GM19397 (cell line): ENCODE results near the gene ADGRB3.

Source experiments
- ATAC-seq: cut with Tn5 transposase; IDR thresholded peaks from one replicate; pipeline ENCODE4 v1.9.1; 2021; ENCODE audit warnings: mild to moderate bottlenecking, moderate library complexity; ENCODE audit not compliant: unreplicated experiment

Gene ADGRB3

DNA sequence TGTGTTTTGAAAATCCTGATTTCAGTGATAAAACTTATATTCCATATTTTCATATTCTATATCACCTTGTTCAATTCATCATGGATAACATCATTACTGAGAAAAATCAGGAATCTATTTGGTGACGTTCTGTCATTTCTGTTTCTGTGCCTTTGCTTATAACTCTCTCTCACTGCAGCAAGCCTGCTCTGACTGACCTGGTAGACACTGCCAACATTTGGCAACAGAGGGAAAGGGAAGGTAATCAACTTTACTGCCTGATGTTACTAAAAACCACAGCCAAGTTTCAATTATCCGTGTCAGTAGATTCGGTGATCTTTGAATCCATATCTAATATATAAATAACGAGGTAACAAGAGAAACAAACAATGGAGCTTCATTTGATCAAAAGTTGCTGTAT lies 659.8 kb downstream of the ADGRB3 start:
- no peak for ATAC-seq

- no peak for ATAC-seq
Observed at GRCh38 chr6:69303382-69303781, 668.3 kb downstream of the ADGRB3 start.

- no peak for ATAC-seq
Observed at GRCh38 chr6:69305456-69305855, 670.4 kb downstream of the ADGRB3 start.

DNA sequence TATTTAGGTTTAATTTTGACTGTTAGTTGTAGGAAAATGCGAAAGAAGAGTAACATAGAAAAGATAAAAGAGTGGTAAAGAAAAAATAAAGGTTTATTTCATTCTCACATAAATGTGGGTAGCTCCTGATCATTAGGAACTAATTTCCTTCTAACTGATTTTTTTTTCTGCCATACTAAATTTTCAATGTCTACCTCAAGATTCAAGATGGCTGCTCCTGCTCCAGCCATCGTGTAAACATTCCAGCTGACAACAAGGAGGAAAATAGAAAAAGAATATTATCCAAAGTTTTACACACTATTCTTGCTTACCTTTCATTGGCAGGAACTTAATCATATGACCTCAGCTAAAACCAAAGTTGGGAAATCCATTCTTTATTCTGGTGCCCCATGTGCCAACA lies 673.5 kb downstream of the ADGRB3 start:
- no peak for ATAC-seq

GRCh38 chr6:69311888-69312287 lies 676.8 kb downstream of the ADGRB3 start:
- ATAC-seq = no peak

DNA sequence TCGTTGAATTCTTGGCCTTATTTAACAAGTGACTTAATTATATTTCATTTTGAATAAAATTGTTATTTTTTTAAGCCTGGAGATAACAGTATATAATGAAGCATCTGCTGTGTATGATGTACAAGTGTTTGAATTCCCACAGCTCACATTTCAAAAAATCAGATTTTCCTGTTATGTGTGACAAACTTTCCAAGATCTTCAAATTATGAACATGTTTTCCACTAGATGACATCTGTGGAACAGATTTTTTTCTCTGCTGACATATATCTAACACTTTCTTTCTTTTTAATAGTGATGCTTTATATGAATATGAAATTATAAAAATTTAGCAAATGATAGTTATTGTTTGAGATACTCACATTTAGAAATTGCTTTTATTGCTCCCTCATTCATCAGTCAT lies 678.9 kb downstream of the ADGRB3 start:
- no peak for ATAC-seq

- no peak for ATAC-seq
Observed at GRCh38 chr6:69314531-69314930, 679.4 kb downstream of the ADGRB3 start.

DNA sequence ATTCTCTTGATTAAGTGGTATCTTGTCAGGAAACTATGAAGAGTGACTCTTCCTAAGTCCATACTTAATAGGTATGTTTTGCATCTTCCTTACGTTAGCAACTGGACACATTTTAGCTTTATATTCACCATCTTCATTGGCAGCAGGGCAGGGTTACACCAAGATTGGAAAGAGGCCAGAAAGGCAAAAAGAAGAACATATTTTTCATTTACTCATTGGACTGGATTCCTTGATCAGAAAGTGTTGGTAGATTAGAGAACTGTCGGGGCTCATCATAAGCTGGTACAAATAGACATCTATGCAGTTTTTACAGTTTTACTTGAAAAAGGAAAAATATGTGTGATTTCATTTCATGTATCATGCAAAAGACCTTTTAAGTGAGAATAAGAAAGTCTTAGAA lies 696.8 kb downstream of the ADGRB3 start:
- ATAC-seq = no peak

DNA sequence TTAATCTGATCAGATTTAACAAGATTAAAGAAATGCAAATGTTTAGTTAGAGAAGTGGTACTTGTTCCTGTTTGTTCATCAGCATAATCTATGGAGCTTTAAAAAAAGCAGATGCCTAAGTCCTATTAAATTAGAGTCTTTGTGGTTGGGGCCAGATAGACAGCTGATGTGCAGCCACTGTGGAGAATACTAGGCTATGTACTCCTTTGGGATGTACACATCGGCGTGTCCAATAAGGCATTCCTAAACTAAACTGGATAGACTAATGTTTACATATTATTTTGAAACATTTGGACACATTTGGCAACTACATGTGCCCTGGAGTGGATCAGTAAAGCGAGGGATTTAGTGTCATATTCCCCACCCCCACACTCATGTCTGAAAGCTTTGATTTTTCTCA lies 702.2 kb downstream of the ADGRB3 start:
- ATAC-seq = no peak

DNA sequence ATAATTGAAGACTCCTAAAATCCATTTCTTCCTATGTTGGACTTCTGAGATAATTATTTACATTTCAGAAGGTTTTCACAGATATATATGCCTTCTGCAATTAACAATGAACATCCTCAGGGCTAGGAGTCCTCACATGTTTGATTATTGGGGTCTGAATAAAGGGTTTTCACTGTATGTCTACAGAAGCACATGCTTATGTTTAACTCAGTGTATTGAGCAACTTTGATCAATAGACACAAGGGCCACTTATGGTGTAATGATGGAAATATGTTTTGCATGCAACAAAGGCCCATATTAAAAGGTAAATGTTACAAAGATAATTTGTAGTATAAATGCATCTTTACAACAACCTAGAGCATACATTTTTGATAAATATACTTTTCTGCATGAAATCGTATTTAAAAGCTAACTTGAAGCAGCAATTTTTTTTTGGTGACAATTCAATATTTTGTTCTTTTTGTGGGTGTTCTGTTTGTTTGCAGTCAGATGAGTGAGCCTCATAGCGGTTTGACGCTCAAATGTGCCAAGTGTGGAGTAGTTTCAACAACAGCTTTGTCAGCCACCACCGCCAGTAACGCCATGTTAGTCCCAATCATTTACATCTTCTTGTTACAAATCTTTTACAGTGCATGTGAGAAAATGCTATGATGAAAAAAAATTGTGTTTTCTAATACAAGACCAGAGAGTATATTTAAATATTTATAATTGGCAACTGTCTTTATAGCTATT lies 703.5 kb downstream of the ADGRB3 start:
- ATAC-seq = no peak

GRCh38 chr6:69339163-69339550 lies 704.1 kb downstream of the ADGRB3 start:
- ATAC-seq = no peak

- no peak for ATAC-seq
Observed at GRCh38 chr6:69340196-69340595, 705.1 kb downstream of the ADGRB3 start.

- no peak for ATAC-seq
Observed at GRCh38 chr6:69343851-69344250, 708.8 kb downstream of the ADGRB3 start.

GRCh38 chr6:69349771-69350170 lies 714.7 kb downstream of the ADGRB3 start:
- no peak for ATAC-seq

GRCh38 chr6:69362209-69362608 lies 727.1 kb downstream of the ADGRB3 start:
- no peak for ATAC-seq

DNA sequence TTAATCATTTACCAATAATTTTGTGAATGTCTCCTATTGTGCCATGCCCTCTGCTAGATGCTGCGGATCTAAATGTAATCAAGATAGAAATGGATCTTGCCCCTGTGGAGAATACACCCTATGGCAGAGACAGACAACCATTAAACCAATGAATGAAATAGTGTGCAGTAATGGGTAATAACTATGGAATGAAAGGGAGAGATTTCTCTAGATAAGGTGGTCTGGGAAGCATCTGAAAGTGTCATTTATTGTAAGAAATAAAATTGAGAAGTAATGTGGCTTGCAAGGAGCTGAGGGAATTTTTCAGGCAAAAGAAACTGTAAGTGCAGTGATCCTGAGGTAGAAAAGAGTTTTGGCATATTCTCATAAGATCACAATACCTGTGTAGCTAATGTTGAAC lies 731.7 kb downstream of the ADGRB3 start:
- ATAC-seq = no peak

- ATAC-seq = no peak
Observed at GRCh38 chr6:69368613-69369012, 733.5 kb downstream of the ADGRB3 start.

GRCh38 chr6:69370763-69371162 lies 735.7 kb downstream of the ADGRB3 start:
- no peak for ATAC-seq

GRCh38 chr6:69378326-69378725 lies 743.2 kb downstream of the ADGRB3 start:
- ATAC-seq = no peak

GRCh38 chr6:69379518-69379917 lies 744.4 kb downstream of the ADGRB3 start:
- ATAC-seq = no peak

DNA sequence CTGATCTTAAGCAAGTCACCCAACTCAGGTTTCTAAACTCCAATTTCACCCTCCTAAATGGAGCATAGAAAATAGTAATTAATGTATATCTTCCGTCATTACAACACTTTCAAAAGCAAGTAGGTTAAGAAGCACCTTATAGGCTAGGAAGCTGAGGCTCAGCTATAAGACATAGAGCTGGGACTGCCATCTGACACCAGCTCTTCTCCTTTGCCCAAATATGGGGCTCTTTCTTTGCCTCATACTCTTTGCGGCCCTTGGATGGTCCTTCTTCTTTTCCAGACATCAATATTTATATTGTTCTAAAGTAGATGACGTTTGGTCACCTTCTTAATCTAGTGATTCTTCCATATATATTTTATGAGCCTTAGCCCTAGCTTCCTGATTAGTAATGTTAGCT lies 748.5 kb downstream of the ADGRB3 start:
- no peak for ATAC-seq

- no peak for ATAC-seq
Observed at GRCh38 chr6:69386426-69386825, 751.3 kb downstream of the ADGRB3 start.

DNA sequence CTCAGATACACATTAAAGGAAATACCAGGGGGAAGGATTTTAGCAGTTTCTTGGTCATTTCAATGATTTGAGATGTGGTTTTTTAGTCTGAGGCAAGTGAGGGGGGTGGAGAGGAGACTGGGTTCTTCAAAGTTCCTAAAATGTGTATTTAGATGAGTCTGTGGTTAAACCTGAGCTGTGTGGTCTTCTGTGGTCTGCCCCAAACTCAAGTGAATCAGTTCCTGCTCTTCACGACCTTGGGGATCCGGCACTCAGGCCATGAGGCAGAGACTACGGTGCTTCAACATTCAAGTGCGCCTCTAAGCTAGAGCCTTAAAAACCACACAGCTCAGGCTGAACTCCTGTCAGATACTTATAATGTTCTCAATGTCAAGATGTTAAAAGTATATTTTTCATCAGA lies 755.0 kb downstream of the ADGRB3 start:
- no peak for ATAC-seq
